DND-41 (cell line): ENCODE measurements around the gene CYSLTR2.
A peak's percentile ranks its signal among the peaks of the same experiment; 100 is the strongest.

Experiments used
- ATAC-seq: fragments of 200-7000 bp; cut with Tn5 transposase; 3 replicates; pipeline ENCODE4 v1.9.1; 2021; ENCODE audit warnings: low read depth; ENCODE audit not compliant: insufficient read depth
- DNase-seq: peaks from one replicate; pipeline ENCODE4 v3.0.0-alpha.2; 2020
- H2AFZ ChIP-seq: 2 replicates; pipeline ENCODE4 v1.6.0; 2012; ENCODE audit warnings: low read depth, low read length
- H3K27ac ChIP-seq: 2 replicates; pipeline ENCODE4 v1.5.1; 2012; ENCODE audit warnings: low read length, inconsistent platforms
- H3K27me3 ChIP-seq: fragments of 200-600 bp; sonication (generic); 2 replicates; pipeline ENCODE4 v1.6.0; 2012; ENCODE audit warnings: low read length, mild to moderate bottlenecking, inconsistent platforms; ENCODE audit not compliant: insufficient read depth, poor library complexity
- H3K36me3 ChIP-seq: 2 replicates; pipeline ENCODE4 v1.5.1; 2012; ENCODE audit warnings: low read length, inconsistent platforms; ENCODE audit not compliant: insufficient read depth
- H3K4me1 ChIP-seq: 2 replicates; pipeline ENCODE4 v1.5.1; 2012; ENCODE audit warnings: mild to moderate bottlenecking, low read length; ENCODE audit not compliant: insufficient read depth
- H3K4me2 ChIP-seq: 2 replicates; pipeline ENCODE4 v1.6.0; 2012; ENCODE audit warnings: mild to moderate bottlenecking, moderate library complexity, low read length, inconsistent platforms; ENCODE audit not compliant: insufficient read depth
- H3K4me3 ChIP-seq, 2 experiments: fragments of 200-600 bp in 1 of 2; shearing (Covaris generic) in 1 of 2; 2 replicates each; pipeline ENCODE4 v1.5.1; 2012 to 2016; ENCODE audit warnings: inconsistent platforms in 2 of 2, low read length in 2 of 2, mild to moderate bottlenecking in 2 of 2, low read depth in 1 of 2, moderate library complexity in 1 of 2
- H3K79me2 ChIP-seq: 2 replicates; pipeline ENCODE4 v1.6.0; 2012; ENCODE audit warnings: low read length, inconsistent platforms; ENCODE audit not compliant: insufficient read depth
- H3K9ac ChIP-seq: 2 replicates; pipeline ENCODE4 v1.6.0; 2012; ENCODE audit warnings: low read depth, mild to moderate bottlenecking, inconsistent platforms, low read length, moderate library complexity
- H3K9me3 ChIP-seq: 2 replicates; pipeline ENCODE4 v1.5.1; 2012; ENCODE audit warnings: low read length, moderate library complexity, mild to moderate bottlenecking, inconsistent platforms; ENCODE audit not compliant: insufficient read depth, severe bottlenecking
- H4K20me1 ChIP-seq: 2 replicates; pipeline ENCODE4 v1.6.0; 2012; ENCODE audit warnings: low read length; ENCODE audit not compliant: insufficient read depth
- EZH2 ChIP-seq: IDR thresholded peaks from 3 replicates; pipeline ENCODE4 v1.6.1; 2012; ENCODE audit warnings: borderline replicate concordance, low read depth, mild to moderate bottlenecking, moderate library complexity, low read length, inconsistent platforms; ENCODE audit not compliant: severe bottlenecking
- TF ChIP-seq, protein P1 (sequence below): IDR thresholded peaks from 2 replicates; pipeline ENCODE4 v1.5.1; 2012; ENCODE audit warnings: borderline replicate concordance, low read length, moderate library complexity, mild to moderate bottlenecking; ENCODE audit not compliant: poor library complexity, severe bottlenecking; ENCODE audit errors: extremely low read depth

CYSLTR2 gene

DNA sequence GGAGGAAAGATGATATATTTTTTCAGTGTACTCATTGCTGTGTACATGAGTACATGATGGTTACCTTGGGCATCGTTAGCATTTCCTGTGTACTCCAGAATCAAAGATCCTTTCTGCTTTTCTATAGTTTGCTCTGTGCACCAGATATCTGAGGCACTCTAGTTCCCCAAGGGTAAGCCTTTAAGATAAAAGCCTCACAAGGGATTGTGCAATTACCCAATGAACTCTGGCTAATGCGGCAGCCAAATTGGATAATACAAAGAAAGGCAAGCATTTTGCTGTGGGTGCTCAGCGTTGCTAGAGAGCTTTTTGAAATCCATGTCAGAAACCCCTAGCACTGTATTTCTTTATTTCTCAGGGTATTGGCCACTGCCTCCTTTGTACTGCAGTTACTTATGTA is 2.9 kb downstream of the CYSLTR2 start:
- Histone ChIP-seq H2AFZ (0 out of 2 replicates have a peak overlapping the region, but pooled peaks have one; percentile 3), H3K4me2 (peak overlapping the region; percentile 62)
- TF ChIP-seq, protein P1, sequence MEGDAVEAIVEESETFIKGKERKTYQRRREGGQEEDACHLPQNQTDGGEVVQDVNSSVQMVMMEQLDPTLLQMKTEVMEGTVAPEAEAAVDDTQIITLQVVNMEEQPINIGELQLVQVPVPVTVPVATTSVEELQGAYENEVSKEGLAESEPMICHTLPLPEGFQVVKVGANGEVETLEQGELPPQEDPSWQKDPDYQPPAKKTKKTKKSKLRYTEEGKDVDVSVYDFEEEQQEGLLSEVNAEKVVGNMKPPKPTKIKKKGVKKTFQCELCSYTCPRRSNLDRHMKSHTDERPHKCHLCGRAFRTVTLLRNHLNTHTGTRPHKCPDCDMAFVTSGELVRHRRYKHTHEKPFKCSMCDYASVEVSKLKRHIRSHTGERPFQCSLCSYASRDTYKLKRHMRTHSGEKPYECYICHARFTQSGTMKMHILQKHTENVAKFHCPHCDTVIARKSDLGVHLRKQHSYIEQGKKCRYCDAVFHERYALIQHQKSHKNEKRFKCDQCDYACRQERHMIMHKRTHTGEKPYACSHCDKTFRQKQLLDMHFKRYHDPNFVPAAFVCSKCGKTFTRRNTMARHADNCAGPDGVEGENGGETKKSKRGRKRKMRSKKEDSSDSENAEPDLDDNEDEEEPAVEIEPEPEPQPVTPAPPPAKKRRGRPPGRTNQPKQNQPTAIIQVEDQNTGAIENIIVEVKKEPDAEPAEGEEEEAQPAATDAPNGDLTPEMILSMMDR: no peak
- TF ChIP-seq EZH2: no peak

DNA sequence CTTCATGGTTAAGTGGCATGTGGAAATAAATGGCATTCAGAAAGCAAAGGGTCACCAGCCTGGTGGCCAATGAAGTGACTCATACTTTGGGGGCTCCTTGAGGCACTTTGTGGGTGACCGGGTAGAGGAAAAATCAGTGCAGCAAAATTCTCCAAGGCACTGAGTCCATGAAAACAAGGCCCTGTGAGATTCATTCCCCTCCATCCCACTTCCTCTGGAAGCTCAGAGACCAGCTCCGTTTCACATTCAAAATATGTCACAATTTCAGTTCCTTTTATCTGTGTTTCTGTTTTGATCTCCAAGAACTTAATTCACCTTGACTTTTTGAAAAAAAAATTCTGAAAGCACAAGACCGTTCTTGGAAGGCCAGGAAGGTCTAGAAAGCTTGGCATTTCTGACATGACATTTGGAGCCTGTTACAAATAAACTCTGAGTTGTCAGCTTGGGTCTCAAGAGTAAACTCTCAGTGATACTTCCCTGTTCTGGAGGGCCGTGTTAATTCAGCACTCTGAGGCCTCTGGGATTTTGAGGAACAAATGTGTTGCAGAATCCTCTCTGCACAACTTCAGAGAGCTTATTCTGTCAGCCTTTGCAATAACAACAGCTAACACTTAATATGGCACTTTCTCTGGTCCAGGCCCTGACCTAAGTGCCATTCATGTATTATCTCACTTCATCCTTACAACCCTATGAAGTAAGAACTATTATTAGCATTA is 6.8 kb downstream of the CYSLTR2 start:
- no peak for ATAC-seq
- H3K27ac ChIP-seq: no peak overlapping the region
- peaks cover 98% of the 10 kb centered on the region for H3K79me2 ChIP-seq

More for the DNA sequence above, 2.9 kb downstream of the CYSLTR2 start:
- Histone ChIP-seq H3K4me3 (peak overlapping the region in 1 of 2 experiments; percentile 52; a peak in 2 of 4 replicates), H3K9me3 (no peaks in the 10 kb centered on the region), H3K79me2 (peaks cover 77% of the 10 kb centered on the region), H3K27me3 (no peaks in the 10 kb centered on the region), H3K4me1 (peaks cover 70% of the 10 kb centered on the region), H4K20me1 (no peaks in the 10 kb centered on the region), H3K27ac (peak overlapping the region; percentile 82), H3K9ac (peak overlapping the region; percentile 57), H3K36me3 (no peaks in the 10 kb centered on the region; the same call in 1 of the 2 replicates)
- peak; percentile 30 for ATAC-seq
- DNase-seq: no peak

DNA sequence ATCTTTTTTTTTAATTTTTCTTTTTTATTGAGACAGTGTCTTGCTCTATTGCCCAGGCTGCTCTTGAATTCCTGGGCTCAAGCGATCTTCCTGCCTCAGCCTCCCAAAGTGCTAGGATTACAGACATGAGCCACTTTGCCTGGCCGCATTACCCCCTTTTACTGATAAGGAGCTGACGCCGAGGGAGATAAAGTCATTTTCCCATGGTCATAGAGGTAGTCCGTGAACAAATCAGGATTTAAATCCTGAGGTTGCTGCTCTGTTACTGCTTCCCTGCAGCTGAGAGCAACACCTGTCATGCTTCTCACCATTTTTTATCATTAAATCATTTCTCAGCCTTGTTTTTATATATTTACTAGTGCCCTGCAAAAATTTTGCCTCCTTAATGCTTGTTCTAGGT is 7.4 kb downstream of the CYSLTR2 start:
- no peaks in the 10 kb centered on the region for H3K27me3 ChIP-seq
- TF ChIP-seq EZH2: no peak
- TF ChIP-seq, protein P1: no peak
- no peak overlapping the region for H3K27ac ChIP-seq
- H4K20me1 ChIP-seq: no peaks in the 10 kb centered on the region
- peaks cover 12% of the 10 kb centered on the region for H3K9me3 ChIP-seq
- DNase-seq (no peak), ATAC-seq (no peak)
- no peaks in the 10 kb centered on the region for H3K36me3 ChIP-seq
- no peak overlapping the region for H3K9ac ChIP-seq
- no peak overlapping the region for H2AFZ ChIP-seq
- peaks cover 32% of the 10 kb centered on the region for H3K4me1 ChIP-seq
- H3K4me2 ChIP-seq: no peak overlapping the region
- H3K4me3 ChIP-seq: no peak overlapping the region
- peaks cover 97% of the 10 kb centered on the region for H3K79me2 ChIP-seq

More for the DNA sequence above, 6.8 kb downstream of the CYSLTR2 start:
- H3K4me3 ChIP-seq: no peak overlapping the region
- H3K4me2 ChIP-seq: no peak overlapping the region
- H3K27me3 ChIP-seq: no peaks in the 10 kb centered on the region
- no peaks in the 10 kb centered on the region for H4K20me1 ChIP-seq
- H2AFZ ChIP-seq: no peak overlapping the region
- H3K36me3 ChIP-seq: no peaks in the 10 kb centered on the region; the same call in 1 of the 2 replicates
- peaks cover 38% of the 10 kb centered on the region for H3K4me1 ChIP-seq
- TF ChIP-seq EZH2: no peak
- H3K9me3 ChIP-seq: peaks cover 7% of the 10 kb centered on the region
- no peak overlapping the region for H3K9ac ChIP-seq
- no peak for DNase-seq

DNA sequence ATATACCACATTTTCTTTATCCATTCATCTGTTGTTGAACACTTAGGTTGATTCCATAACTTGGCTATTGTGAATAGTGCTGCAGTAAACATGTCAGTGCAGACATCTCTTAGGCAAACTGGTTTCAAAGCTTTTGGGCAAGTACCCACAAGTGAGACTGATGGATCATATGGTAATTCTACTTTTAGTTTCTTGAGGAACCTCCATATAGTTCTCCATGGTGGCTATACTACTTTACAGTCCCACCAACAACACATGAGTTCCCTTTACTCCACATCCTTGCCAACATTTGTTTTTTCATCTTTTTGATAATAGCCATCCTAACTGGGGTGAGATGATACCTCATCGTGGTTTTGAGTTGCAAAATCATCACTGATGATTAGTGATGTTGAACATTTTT is 8.5 kb downstream of the CYSLTR2 start:
- no peaks in the 10 kb centered on the region for H3K36me3 ChIP-seq
- no peak overlapping the region for H3K4me2 ChIP-seq
- peaks cover 20% of the 10 kb centered on the region for H3K9me3 ChIP-seq
- ATAC-seq (no peak), DNase-seq (no peak)
- no peak overlapping the region for H3K27ac ChIP-seq
- no peak overlapping the region for H3K4me3 ChIP-seq
- TF ChIP-seq, protein P1: no peak
- no peak for TF ChIP-seq EZH2
- no peak overlapping the region for H3K9ac ChIP-seq
- H3K27me3 ChIP-seq: no peaks in the 10 kb centered on the region
- H3K79me2 ChIP-seq: peaks cover 97% of the 10 kb centered on the region
- no peak overlapping the region for H2AFZ ChIP-seq
- peaks cover 30% of the 10 kb centered on the region for H3K4me1 ChIP-seq
- no peaks in the 10 kb centered on the region; the same call in 1 of the 2 replicates for H4K20me1 ChIP-seq
